Vagina (tissue), 2 donors: ENCODE measurements around the gene GTF3C1.

Experiments used
- POLR2A ChIP-seq, 2 donors: fragments of 450-650 bp; IDR thresholded peaks; one replicate each; pipeline ENCODE4 v1.6.1; 2017; ENCODE audit warnings: antibody characterized with exemption in 2 of 2, mild to moderate bottlenecking in 2 of 2, moderate library complexity in 2 of 2
- POLR2AphosphoS5 ChIP-seq, 2 donors: sonication (generic); formaldehyde crosslinking; IDR thresholded peaks; one replicate each; pipeline ENCODE4 v1.9.0; 2017; ENCODE audit warnings: antibody characterized with exemption in 2 of 2, mild to moderate bottlenecking in 2 of 2, low read depth in 1 of 2; ENCODE audit not compliant: insufficient read depth in 1 of 2

DNA sequence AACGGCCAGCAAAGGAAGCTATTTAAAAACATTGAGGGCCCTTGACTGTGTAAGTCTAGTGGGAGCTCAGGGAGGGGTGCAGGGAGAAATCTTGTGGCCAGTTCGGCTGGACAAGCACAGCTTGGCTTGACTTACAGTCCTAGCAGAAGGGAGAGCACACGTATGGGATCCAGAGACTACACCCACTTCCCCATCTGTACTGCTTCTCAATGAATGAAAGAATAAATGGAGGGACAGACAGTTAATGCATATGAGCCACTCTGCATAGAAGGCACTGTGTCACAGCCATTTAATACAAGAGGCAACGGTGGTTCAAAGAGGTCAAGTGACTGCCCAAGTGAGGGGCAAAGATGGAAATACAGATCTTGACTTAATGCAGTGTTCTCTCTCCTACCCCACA lies 15.5 kb downstream of the GTF3C1 start:
- no peak for TF ChIP-seq POLR2A (IDR thresholded peaks at IDR 0.05)
- TF ChIP-seq POLR2AphosphoS5 (IDR thresholded peaks at IDR 0.05; ENCODE audit: insufficient read depth in 1 of 2, low read depth in 1 of 2): no peak
